K562 (cell line): ENCODE results near the gene BCAN. TPM values are rescaled to one million over a fixed set of nuclear protein-coding genes. Genes with fewer than 3 reads are reported as not detected.

Experiments
- ATAC-seq: fragments of 200-7000 bp; cut with Tn5 transposase; 3 replicates; pipeline ENCODE4 v1.9.1; 2020; ENCODE audit warnings: moderate library complexity
- BruUV-seq: library from RNA; stranded (reverse); fragments of 400-500 nt; replicated peaks from 2 replicates; lab custom pipeline; 2021; lab: Mats Ljungman, UMichigan
- CTCF ChIA-PET: fragments of 300-600 bp; formaldehyde crosslinking; extraction: SDS; loops from one replicate; lab custom pipeline; 2021; ENCODE audit warnings: low intra/inter-chr PET ratio; lab: Yijun Ruan, JAX
- POLR2A ChIA-PET: fragments of 300-600, 350-650 bp; sonication (Branson Sonifier 250); formaldehyde crosslinking; extraction: SDS; loops from one replicate; lab custom pipeline; 2021; ENCODE audit warnings: antibody characterized with exemption, inconsistent platforms; lab: Yijun Ruan, JAX
- DNase-seq, 4 experiments: peaks; one replicate each; pipeline versions ENCODE4 v3.0.0 to v3.0.0-alpha.2; 2011 to 2018; ENCODE audit warnings: low spot score in 3 of 4, mixed read lengths in 3 of 4; ENCODE audit errors: extremely low read depth in 1 of 4
- FAIRE-seq: peaks from 2 replicates; lab custom pipeline; 2011; peaks lifted over from hg19 to GRCh38; lab: Jason Lieb, UNC
- H2AFZ ChIP-seq: 2 replicates; pipeline ENCODE4 v1.6.0; 2011; ENCODE audit warnings: low read depth, low read length, control low read depth, inconsistent platforms
- H3K27ac ChIP-seq: fragments of 200-600 bp; 3 replicates; pipeline ENCODE4 v1.8.0; 2011; ENCODE audit warnings: low read depth, mild to moderate bottlenecking, control low read depth, inconsistent platforms, low read length, moderate library complexity, mixed read lengths; ENCODE audit errors: extremely low read depth
- H3K27me3 ChIP-seq, 2 experiments: fragments of 300-600 bp in 1 of 2; 2 replicates in 1 of 2; 3 replicates in 1 of 2; pipeline versions ENCODE4 v1.6.0 to v1.8.0; 2011; ENCODE audit warnings: inconsistent platforms in 2 of 2, low read length in 2 of 2, mild to moderate bottlenecking in 1 of 2, mixed read lengths in 1 of 2, moderate library complexity in 1 of 2; ENCODE audit not compliant: control insufficient read depth in 2 of 2, insufficient read depth in 2 of 2
- H3K36me3 ChIP-seq: fragments of 300-600 bp; 3 replicates; pipeline ENCODE4 v1.8.0; 2011; ENCODE audit warnings: mild to moderate bottlenecking, low read length, inconsistent platforms; ENCODE audit not compliant: control insufficient read depth, insufficient read depth
- H3K4me1 ChIP-seq, 2 experiments: fragments of 200-600 bp in 1 of 2; replicated peaks in 1 of 2; 2 replicates in 1 of 2; 3 replicates in 1 of 2; pipeline versions ENCODE4 v1.5.1 to v1.8.0; 2011; ENCODE audit warnings: inconsistent platforms in 2 of 2, low read length in 2 of 2, mild to moderate bottlenecking in 1 of 2, mixed read lengths in 1 of 2, moderate library complexity in 1 of 2; ENCODE audit not compliant: control insufficient read depth in 2 of 2, insufficient read depth in 2 of 2
- H3K4me2 ChIP-seq: 2 replicates; pipeline ENCODE4 v1.6.1; 2011; ENCODE audit warnings: low read length, control low read depth, inconsistent platforms, mixed read lengths; ENCODE audit not compliant: insufficient read depth
- H3K4me3 ChIP-seq: fragments of 200-600 bp; sonication (generic), shearing (Covaris generic); 2 replicates; pipeline ENCODE4 v1.5.1; 2016; ENCODE audit warnings: control low read depth, inconsistent platforms
- H3K79me2 ChIP-seq: fragments of 200-600 bp; 3 replicates; pipeline ENCODE4 v1.8.0; 2011; ENCODE audit warnings: low read length, inconsistent platforms; ENCODE audit not compliant: control insufficient read depth, insufficient read depth
- H3K9ac ChIP-seq, 2 experiments: 2 replicates each; pipeline versions ENCODE4 v1.6.0 to v1.6.1; 2011; ENCODE audit warnings: low read depth in 2 of 2, low read length in 2 of 2, control low read depth in 1 of 2, inconsistent platforms in 1 of 2, mild to moderate bottlenecking in 1 of 2, mixed read lengths in 1 of 2; ENCODE audit not compliant: insufficient read depth in 1 of 2
- H3K9me1 ChIP-seq: one replicate; pipeline ENCODE4 v1.6.0; 2011; ENCODE audit warnings: inconsistent platforms, mild to moderate bottlenecking, low read length, moderate library complexity; ENCODE audit not compliant: control insufficient read depth, insufficient read depth
- H3K9me3 ChIP-seq: replicated peaks from 2 replicates; pipeline ENCODE4 v1.5.1; 2011; ENCODE audit warnings: low read depth, low read length, inconsistent platforms; ENCODE audit not compliant: control insufficient read depth, insufficient read depth
- H4K20me1 ChIP-seq: replicated peaks from 2 replicates; pipeline ENCODE4 v1.6.1; 2011; ENCODE audit warnings: low read length, inconsistent platforms, mixed read lengths; ENCODE audit not compliant: control insufficient read depth, insufficient read depth
- BRF1 ChIP-seq: IDR thresholded peaks from 3 replicates; pipeline ENCODE4 v1.6.1; 2011; ENCODE audit warnings: borderline replicate concordance, mild to moderate bottlenecking; ENCODE audit not compliant: insufficient read length; ENCODE audit errors: extremely low read depth
- CBX5 ChIP-seq: IDR thresholded peaks from 2 replicates; pipeline ENCODE4 v1.6.1; 2014; ENCODE audit warnings: low read depth, borderline replicate concordance
- HMG20A ChIP-seq: fragments of 450-650 bp; formaldehyde crosslinking; conservative IDR thresholded peaks from 2 replicates; pipeline ENCODE4 v1.4.0; 2020; ENCODE audit warnings: mild to moderate bottlenecking, mixed read lengths
- NR2F6 ChIP-seq: fragments of 450-650 bp; formaldehyde crosslinking; IDR thresholded peaks from 2 replicates; pipeline ENCODE4 v1.4.0; 2020; ENCODE audit warnings: mild to moderate bottlenecking
- POLR2G ChIP-seq: fragments of 200-400 bp; formaldehyde crosslinking; IDR thresholded peaks from 2 replicates; pipeline ENCODE4 v1.6.1; 2017; ENCODE audit warnings: low read depth, mild to moderate bottlenecking, antibody characterized with exemption, low read length, moderate library complexity
- RB1 ChIP-seq: fragments of 450-650 bp; IDR thresholded peaks from 2 replicates; pipeline ENCODE4 v1.6.1; 2017; ENCODE audit warnings: low read depth, mild to moderate bottlenecking
- RBBP5 ChIP-seq: fragments of 200-600 bp; sonication (generic); IDR thresholded peaks from 2 replicates; pipeline ENCODE4 v1.6.1; 2012; ENCODE audit warnings: borderline replicate concordance, mild to moderate bottlenecking, low read length, control low read depth, inconsistent platforms; ENCODE audit not compliant: insufficient read depth, poor library complexity, severe bottlenecking
- RBFOX2 ChIP-seq: fragments of 200-400 bp; formaldehyde crosslinking; IDR thresholded peaks from 2 replicates; pipeline ENCODE4 v1.6.1; 2017; ENCODE audit warnings: low read depth, mild to moderate bottlenecking, low read length, moderate library complexity
- YY1 ChIP-seq, 3 experiments: IDR thresholded peaks; 2 replicates each; pipeline ENCODE4 v1.6.1; 2011; ENCODE audit warnings: low read length in 2 of 3, mild to moderate bottlenecking in 2 of 3, moderate library complexity in 2 of 3, borderline replicate concordance in 1 of 3, control low read depth in 1 of 3, low read depth in 1 of 3; ENCODE audit not compliant: insufficient read depth in 3 of 3, insufficient replicate concordance in 2 of 3, control insufficient read depth in 1 of 3, insufficient read length in 1 of 3; ENCODE audit errors: extremely low read depth in 1 of 3
- ZC3H11A ChIP-seq: IDR thresholded peaks from 2 replicates; pipeline ENCODE4 v1.6.1; 2012; ENCODE audit warnings: low read depth, low read length, improper control_type of control experiment
- ZNF143 ChIP-seq: sonication (generic); formaldehyde crosslinking; IDR thresholded peaks from 2 replicates; pipeline ENCODE4 v1.9.0; 2022; ENCODE audit warnings: mild to moderate bottlenecking, missing genetic modification reagents
- WGBS: fragments of 100-300 bp; shearing (Covaris generic); methylation state at CpG from one replicate; pipeline ENCODE4 v1.1.6; 2016; ENCODE audit warnings: low coverage, mixed read lengths; ENCODE audit not compliant: insufficient coverage; ENCODE audit errors: missing lambda C conversion rate; 5-methylcytosine and 5-hydroxymethylcytosine counted together
- in situ Hi-C: fragments of 300-500 bp; cut with MboI; formaldehyde crosslinking; loops from 4 replicates; pipeline ENCODE4 v1.15.0; 2018; ENCODE audit warnings: inconsistent platforms, mixed read lengths
- intact Hi-C: fragments of 100-400 bp; cut with micrococcal nuclease; formaldehyde crosslinking; loops from 2 replicates; pipeline ENCODE4 v1.14.2; 2022
- polyA plus RNA-seq, 8 experiments: library from polyadenylated mRNA; depleted of rRNA in 4 of 8; stranded (reverse) in 5 of 8; unstranded in 3 of 8; fragments of >200 nt; fragmentation: Nextera tagmentation in 2 of 8; fragmentation: Illumina TruSeq in 1 of 8; extraction: Ambion mirVana in 2 of 8; extraction: Trizol in 1 of 8; gene quantifications; 2 replicates each; pipeline versions ENCODE4 v1.2.1 to v1.2.3, GENCODE V29; 2011 to 2014; ENCODE audit warnings: inconsistent platforms in 1 of 8, missing spikeins in 1 of 8
- total RNA-seq, 7 experiments: library from RNA; depleted of rRNA in 6 of 7; stranded (reverse); fragments of >200 nt in 6 of 7; fragmentation: Illumina TruSeq in 2 of 7; extraction: Trizol in 2 of 7; gene quantifications; 2 replicates each; pipeline versions ENCODE4 v1.2.1 to v1.2.3, GENCODE V29; 2011 to 2021; ENCODE audit warnings: low replicate concordance in 1 of 7

The BCAN gene
- total and polyA plus RNA-seq, 9 of the 15 experiments (the other 6 are each of a cell fraction or from before 2014, with no cell fraction given) = 0.04 to 0.33 (median 0.14) TPM; not detected in 5

GRCh38 chr1:156658945-156659574, 17.1 kb downstream of the BCAN start:
- Histone ChIP-seq H3K4me3 (peak overlapping the region; percentile 79), H3K27ac (peak overlapping the region; percentile 68), H3K27me3 (no peaks in the 10 kb centered on the region), H3K4me1 (peaks cover 61 to 73% of the 10 kb centered on the region in 2 experiments), H2AFZ (no peak overlapping the region), H3K4me2 (peak overlapping the region; percentile 93), H3K9ac (peak overlapping the region; percentile 77 to 92), H3K36me3 (peaks cover 53% of the 10 kb centered on the region; the same call in 2 of the 3 replicates), H3K9me3 (no peaks in the 10 kb centered on the region), H3K9me1 (peaks cover 38% of the 10 kb centered on the region), H3K79me2 (peaks cover 82% of the 10 kb centered on the region), H4K20me1 (peaks cover 58% of the 10 kb centered on the region)
- POLR2A ChIA-PET = interaction anchor here (0.6 to 2.9 kb wide), 9 partner anchors 10 to 236 kb away, joined by 3 to 12 read pairs (median 5); partner anchors contain the start of genes ISG20L2 and METTL25B
- in situ Hi-C loops = no loop called here
- TF ChIP-seq POLR2G (peak; percentile 60; the same call in 1 of the 2 replicates), RBBP5 (no peak), RBFOX2 (peak; percentile 51; the same call in 1 of the 2 replicates), RB1 (no peak), ZC3H11A (no peak), NR2F6 (CRISPR knock-in tag) (no peak), HMG20A (no peak), YY1 (IDR thresholded peaks at IDR 0.05; ENCODE audit: borderline replicate concordance in 1 of 3, control insufficient read depth in 1 of 3, extremely low read depth in 1 of 3, insufficient read depth in 3 of 3, insufficient read length in 1 of 3, insufficient replicate concordance in 2 of 3, low read depth in 1 of 3, low read length in 2 of 3) (peak in 2 of 3 experiments; percentile 21 to 58), BRF1 (no peak), ZNF143 (0 out of 2 replicates have a peak, but pooled peaks have one; percentile 7), CBX5 (no peak)
- no peak for FAIRE-seq
- intact Hi-C loops = no loop called here
- no peak for ATAC-seq
- no peak for DNase-seq
- no TSS peak for BruUV-seq
- CTCF ChIA-PET = interaction anchor here (0.6 to 5.1 kb wide), 9 partner anchors 10 to 231 kb away, joined by 3 to 110 read pairs (median 12); partner anchors contain the start of genes CRABP2 and NES
- WGBS = 64% methylated on average over 9 of the region's 10 CpGs
